EH (cell line): Measurements from ENCODE around the gene SCNN1A.

Experiments used
- DNase-seq: peaks from one replicate; pipeline ENCODE4 v3.0.0-alpha.2; 2015; ENCODE audit warnings: low read depth

SCNN1A gene

DNA sequence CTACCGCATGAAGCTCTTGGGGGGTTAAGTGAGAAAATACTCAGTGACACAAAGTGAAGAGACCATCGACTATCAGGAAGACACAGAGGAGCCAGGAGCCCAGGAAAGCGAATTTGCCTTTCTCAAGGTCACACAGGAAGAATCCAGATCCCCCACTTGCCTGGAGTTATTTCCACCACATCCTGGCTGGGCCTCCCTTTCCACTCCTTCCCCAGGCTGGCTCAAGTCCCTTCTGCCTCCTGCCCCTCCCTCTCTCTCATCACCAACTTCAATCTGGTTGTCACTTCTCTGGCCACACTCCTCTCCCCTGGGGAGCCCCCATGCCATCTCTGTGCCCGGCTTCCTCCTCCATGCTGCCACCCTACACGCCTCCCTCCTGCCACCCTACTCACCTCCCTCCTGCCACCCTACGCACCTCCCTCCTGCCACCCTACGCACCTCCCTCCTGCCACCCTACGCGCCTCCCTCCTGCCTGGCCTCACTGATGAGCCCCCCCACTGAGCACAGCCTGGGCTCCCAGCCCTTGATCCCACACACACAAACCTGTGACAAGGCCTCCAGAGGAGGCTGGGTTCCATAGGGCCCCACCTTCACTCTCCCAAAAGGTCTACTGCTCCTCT lies 6.3 kb downstream of the SCNN1A start:
- DNase-seq = peak; percentile 40

DNA sequence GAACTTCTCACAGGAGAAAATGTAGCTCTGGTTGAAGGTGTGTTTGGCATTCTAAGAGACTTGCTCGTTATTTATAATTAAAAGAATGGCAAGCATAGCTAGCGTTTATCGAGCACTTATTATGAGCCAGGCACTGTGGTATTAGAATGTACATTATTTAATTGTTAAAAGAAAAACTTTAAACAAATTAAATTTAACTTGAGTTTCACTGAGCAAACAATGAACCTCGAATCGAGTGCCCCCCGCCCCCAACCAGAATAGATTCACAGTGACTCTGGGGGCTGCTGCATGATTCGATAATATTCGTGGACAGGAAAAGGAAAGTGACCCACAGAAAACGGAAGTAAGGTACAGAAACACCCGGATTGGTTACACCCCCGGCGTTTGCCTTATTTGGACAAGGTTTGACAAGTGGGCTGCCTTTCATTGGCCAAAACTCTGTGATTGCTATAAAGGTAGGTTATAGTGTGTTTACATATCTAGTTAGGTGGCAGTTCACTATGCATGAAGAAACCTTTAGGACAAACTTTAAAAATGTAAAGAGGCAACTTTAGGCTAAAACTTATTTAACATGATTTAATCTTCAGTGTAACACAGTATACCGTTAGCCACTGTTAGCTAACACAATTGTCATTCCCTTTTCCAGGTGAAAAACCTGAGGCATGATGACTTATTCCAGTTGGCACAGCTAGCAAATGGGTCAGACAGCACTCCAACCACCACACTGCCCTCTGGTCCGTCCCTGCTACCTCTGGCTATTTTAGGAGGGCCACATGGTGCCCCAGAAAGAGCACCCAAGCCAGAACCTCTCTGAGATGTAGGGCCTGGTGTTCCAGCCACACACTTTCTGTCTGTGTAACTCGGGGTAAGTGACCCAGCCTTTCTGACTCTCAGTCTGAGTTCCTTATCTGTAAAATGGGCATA lies 7.1 kb downstream of the SCNN1A start:
- no peak for DNase-seq

DNA sequence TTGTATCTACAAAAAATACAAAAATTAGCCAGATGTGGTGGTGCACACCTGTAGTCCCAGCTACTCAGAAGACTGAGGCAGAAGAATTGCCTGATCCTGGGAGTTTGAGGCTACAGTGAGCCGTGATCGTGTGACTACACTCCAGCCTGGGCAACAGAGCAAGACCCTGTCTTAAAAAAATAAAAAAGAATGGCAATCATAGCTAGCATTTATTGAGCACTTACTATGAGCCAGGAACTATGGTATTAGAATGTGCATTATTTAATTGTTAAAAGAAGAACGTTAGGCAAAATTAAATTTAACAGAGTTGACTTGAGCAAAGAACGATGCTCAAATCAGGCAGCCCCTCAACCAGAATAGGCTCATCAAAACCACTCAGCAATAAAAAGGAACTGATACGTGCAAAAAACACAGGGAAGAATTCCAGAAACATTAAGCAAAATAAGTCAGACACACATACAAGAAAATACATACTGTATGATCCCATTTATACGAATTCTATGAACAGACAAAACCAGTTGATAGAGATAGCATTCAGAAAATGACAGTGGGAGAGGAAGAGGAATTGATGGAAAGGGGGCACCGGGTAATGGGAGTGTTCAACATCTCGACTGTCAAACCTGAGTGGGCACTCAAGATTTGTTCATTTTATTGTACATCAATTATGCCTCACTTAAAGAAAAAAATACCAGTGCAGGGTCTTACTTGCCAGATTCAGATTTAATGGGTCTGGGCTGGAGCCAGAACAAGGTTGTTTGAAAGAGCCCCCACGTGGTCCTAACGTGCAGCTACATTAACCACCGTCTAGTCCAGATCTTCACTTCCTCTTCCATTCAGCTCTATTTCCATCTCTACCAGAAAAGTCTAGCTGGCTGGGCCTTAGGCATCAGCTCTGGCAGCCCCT lies 8.0 kb downstream of the SCNN1A start:
- DNase-seq = peak; percentile 49

DNA sequence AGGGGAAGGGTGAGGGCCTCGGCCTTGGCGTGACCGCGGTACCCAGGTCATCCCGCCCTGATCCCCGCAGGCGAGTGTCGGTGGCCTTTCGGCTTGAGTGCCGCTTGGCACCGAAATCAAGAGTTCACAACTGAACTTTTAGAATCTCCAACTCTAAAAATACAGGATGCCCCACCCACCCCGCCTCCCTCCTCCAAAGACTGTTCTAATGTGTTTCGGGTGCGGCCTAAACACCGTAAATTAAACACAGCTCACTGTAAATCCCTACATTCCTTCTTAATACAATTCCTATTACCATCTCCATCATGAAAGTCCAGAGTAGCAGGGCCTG lies 11.4 kb downstream of the SCNN1A start:
- peak; percentile 9 for DNase-seq

DNA sequence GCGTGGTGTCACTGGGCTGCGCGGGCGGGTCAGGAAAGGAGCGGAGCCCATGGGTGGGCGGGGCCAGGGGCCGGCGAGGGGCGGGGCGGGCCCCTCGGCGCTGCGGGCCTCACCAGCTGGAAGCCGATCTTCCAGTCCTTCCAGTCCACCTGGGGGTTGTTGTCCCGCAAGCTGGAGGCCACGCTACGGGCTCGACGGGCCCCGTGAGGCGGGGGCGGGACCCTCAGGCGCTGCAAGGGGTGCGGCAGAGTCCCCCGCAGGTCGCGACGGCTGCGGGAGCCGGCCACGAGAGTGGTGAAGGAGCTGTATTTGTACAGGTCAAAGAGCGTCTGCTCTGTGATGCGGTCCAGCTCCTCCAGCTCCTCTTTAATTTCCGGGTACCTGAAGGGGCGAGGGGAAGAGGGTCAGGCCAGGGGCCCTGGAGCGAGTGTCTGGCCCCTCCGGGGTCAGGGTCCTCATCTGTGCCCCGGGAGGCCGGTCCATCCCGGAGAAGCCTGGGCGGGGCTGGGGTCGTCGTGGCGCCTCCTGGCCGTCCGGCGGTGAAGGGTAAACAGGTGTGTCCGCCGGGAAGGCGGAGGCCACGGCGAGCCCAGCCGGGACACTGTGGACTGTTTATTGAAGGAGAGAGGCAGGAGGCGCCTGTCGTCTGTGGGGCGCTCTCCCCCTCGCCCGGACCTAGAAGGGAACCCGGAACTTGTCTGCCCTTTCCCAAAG lies 11.9 kb downstream of the SCNN1A start:
- peak; percentile 65 for DNase-seq

DNA sequence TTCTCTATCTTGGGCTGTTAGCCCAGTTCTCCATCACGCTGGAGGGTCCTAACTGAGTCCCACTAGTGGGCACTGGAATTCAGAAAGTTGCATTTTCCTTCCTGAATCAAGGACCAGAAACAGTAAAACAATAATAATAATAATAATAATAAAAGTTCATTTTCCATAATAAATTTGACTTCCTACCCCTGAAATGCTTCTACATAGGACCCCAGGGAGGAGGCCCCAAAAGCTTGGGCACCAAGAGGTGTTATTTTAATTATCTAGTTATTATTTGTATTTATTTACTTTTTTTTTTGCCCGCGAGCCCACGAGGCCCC lies 12.4 kb downstream of the SCNN1A start:
- DNase-seq = no peak

DNA sequence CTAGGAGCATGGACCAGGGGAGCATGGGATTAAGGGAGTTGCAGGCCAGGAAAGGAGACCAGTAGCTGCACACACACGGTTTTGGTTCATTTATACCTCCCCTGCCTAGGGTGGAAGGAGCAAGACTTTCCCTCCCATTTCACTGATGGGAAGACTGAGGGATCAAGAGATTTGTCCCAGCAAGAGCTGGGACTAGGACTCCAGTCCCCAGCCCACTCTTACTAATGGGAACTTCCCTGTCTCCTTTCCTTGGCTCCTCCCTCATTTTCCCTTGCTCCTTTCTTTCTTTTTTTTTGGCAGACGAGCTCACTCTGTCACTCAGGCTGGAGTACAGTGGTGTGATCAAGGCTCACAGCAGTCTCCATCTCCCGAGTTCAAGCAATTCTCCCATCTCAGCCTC lies 13.0 kb downstream of the SCNN1A start:
- DNase-seq = peak; percentile 9

DNA sequence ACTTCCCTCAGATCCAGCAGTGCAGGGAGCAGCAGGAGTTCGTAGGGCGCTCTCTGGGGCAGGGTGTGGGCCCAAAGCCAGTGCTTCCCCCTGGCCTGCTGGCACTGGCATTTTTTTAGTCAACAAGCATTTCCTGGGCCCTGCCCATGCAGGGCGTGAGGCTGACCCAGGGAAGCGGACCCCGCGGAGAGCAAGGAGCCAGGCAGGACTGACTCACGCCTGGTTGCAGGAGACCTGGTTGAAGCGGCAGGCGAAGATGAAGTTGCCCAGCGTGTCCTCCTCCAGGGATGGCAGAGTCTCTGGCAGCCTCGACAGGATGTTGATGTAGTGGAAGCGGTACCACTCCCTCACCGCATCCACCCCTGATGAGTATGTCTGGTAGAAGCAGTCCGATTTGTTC lies 13.5 kb downstream of the SCNN1A start:
- peak; percentile 37 for DNase-seq

DNA sequence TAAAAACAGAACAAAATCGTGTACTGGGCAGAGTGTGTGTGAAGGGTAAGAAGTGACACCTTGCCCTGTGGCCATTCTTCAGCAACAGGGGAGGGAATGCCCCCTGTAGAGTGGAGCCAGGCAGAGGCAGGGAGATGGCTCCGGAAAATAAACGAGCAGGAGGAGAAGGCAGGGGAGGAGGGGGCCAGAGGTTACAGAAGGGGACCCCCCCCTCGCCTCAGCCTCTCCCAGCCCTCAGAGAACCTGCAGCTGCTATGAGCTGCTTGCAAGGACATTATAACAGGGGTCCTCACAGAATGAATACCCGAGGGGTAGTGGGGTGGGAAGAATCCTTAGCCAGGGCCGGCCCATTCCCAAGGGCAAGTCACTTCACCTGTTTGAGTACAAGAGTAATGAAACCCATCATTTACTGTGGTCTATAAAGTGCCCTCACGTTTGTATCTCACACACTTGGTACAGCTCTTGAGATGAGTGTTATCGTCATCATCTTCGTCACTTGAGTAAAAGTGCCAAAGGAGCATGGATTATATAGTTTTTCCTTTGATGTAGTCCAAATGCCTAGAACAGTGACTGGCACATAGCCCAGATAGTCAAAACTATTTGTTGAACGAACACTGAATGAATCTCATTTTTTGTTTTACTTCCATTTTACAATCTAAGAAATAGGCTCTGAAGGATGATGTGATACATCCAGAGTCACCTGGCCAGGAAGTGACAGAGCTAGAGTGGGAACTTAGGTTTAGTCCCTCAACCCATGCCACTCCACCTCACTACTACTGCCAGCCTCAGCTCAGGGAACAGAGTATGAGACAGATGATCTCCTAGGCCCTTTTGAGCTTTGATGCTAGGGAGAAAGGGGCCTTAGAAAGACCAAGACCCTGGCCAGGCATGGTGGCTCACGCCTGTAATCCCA lies 14.5 kb downstream of the SCNN1A start:
- DNase-seq = no peak

DNA sequence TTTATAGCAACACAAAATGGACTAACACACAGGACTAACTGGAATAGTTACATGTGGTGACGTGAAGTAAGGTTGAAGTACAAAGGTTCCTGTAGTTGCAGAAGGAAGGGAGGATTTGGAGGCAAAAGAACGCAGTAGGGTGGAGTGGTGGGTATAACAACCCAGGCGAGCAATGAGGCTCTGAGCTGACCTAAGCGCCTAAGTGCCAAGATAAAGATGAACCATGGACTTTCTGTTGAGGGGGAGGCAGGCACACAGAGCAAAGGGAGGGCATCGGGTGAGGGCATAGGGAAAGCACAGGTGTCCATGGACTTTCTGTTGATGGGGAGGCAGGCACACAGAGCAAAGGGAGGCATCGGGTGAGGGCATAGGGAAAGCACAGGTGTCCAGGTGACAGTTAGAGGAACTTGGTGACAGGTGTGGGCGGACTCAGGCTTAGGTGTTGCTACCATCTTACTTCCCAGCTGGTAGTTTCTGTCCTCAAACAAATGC lies 15.2 kb downstream of the SCNN1A start:
- no peak for DNase-seq

DNA sequence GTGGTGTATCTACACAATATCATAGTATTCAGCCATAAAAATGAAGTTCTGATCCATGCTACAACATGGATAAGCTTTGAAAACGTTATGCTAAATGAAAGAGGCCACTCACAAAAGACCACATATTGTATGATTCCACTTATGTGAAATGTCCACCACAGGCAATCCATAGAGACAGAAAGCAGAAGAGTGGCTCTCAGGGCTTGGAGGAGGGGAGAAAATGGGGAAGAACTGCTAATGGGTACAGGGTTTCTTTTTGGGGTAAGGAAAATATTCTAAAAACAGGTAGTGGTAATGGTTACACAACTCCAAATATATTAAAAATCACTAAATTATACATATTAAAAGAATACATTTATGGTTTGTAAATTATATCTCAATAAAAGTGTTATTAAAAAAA lies 16.5 kb downstream of the SCNN1A start:
- no peak for DNase-seq

DNA sequence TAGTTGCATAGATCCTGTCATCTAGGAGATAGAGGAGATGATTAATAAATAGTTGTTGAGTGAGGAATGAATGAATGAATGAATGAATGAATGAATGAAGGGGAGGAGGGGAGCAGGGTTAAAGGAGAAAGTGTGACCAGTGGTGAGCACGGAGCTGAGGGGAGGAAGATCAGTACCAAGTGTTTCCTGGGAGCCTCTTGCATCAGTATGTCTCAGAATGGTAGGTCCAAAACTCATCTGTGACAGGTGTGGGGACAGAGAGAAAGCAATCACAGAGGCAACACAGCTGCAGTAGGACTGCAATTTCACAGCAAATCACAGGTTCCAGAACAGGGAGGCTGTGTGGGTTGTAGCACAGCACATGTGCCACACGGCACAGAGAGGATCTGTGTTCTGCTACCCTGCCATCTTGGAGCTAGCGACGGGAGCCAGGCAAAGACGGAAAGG lies 19.0 kb downstream of the SCNN1A start:
- no peak for DNase-seq

DNA sequence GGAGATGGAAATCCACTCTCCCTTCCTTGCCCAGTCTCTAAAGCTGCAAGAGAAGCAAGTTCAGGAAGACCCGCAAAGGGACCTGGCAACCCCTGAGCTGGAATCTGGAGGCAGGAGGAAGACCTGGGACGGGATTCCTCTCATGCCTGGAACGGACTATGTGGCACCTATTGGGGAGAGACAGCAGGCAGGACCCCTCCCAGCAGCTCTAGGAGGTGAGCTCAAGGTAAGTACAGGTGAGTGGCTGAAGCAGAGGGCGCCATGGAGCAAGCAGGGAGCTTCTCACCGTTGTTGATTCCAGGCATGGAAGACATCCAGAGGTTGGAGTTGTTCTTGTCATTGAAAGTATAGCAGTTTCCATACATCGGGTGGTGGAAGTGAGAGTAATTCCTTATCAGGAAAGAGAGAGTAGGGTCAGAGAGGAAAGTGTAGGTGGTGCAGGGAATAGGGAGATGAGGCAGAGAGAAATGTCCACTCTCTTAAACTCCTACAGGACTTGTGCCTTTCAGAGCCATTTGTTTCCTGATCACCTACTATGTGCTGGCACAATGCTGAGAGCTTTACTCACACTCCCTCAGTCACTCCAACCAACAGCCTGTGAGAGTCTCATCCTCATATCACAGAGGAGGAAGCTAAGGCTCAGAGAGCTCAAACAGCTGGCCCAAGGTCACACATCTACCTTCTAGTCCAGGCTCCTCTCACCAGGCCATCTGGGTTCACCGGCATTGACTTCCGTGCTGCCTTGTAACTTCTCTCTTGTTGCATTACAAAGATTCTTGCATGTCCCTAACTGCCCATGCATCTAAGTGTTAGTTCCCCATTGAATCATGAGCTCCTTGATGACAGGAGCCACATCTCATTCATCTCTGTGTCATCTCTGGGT lies 19.6 kb downstream of the SCNN1A start:
- no peak for DNase-seq

DNA sequence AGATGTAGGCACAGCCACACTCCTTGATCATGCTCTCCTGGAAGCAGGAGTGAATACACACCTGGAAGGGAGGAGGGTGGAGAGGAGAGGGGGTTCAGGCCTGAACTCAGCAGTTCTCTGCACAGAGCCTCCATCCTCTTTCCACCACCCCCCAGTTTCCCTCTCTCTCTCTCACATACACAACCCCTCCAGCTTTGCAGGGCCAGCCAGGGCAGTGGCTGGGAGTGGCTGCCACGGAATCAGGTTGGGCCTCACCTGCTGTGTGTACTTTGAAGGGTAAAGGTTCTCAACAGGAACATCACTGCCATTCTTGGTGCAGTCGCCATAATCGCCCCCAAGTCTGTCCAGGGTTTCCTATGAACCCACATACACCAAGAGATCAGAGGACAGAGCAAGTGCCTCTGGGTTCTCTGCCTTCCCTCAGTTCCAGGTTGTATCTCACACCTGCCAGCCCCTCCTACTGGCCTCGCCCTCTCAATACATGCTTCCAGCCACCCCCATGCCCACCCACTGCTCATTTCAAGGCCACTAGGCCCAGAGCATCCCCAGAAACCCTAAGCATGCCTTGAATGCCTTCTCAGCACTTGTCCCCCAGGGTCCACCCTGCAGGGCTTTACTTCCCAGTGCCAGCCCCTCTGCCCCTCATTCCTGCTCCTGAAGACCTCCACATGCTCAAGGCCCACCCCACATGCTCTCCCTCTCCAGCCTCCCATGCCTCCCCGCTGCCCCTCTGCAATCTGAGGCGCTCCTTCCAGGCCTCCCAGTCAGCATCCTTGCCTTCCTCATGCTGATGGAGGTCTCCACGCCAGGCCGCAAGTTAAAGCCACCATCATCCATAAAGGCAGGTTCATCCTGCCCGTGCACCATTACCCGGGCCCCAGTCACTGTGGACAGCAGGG lies 20.6 kb downstream of the SCNN1A start:
- no peak for DNase-seq

DNA sequence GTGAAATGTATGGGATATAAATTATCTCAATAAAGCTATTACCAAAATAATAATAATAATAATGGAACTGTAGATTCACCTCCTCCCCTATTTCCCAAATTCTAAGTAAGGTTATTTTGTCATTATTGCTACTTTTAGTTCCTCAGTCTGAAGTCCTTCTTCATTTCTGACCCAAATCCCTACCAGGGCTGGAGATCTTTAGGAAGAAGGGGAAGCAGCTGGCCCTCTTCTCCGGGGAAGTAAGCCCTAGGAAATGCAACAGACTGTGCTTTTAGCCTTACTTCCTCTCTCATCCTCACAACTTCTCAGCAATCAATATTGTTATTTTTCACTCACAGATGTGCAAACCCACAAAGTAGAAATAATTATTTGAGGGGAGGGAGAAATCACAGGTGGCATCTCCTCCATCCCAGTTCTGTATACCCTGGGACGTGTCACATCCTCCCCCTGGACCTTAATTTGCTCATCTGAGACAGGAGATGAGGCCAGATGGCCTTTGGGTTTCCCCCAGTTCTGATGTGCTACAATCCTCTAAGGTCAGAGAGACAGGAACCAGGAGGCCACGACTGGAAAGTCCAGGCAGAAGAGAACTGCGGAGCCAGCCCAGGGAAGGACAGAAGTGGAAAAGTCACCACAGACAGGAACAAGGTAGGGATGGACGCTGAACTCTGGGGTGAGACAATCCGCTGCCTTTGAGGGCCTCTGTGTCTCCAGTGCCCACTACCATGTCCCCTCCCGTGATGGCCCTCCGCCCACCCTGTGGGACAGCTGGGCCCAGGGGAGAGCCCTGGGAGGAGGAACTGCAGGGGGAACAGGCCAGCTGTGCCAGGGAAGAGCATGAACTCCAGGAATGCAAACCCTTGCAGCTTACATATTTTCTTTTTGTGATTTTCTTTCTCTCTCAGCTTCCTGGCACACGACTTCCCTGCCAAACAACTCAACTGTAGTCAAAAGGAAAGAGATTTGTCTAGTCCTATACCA lies 22.9 kb downstream of the SCNN1A start:
- peak; percentile 22 for DNase-seq

DNA sequence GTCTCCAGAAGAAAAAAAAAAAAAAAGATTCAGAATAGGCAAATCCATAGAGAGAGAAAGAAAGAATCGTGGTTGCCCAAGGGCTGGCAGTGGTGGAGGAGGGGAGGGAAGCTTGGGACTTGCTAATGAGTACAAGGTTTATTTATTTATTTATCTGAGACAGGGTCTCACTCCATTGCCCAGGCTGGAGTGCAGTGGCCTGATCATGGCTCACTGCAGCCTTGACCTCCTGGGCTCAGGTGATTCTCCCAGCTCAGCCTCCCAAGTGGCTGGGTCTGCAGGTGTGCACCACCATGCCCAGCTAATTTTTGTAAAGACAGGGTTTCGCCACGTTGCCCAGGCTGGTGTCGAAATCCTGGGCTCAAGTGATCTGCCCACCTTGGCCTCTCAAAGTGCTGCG lies 23.7 kb downstream of the SCNN1A start:
- no peak for DNase-seq
